Activated naive CD4-positive, alpha-beta T cell treated with anti-CD3 and anti-CD28 coated beads for 36 hours (primary cell): ENCODE results near the gene AK8. TPM values are rescaled to one million over a fixed set of nuclear protein-coding genes. Genes with fewer than 3 reads are reported as not detected.
"Not testable (repeated sequence)": the region's sequence is repeated elsewhere in the genome, so short reads cannot be mapped to it uniquely, and the experiment has no call there.

ENCODE experiments used
- CTCF ChIA-PET: fragments of 350-600 bp; sonication (Branson Sonifier 250); formaldehyde crosslinking; loops from one replicate; lab custom pipeline; 2021; ENCODE audit warnings: antibody characterized with exemption; lab: Charles Lee
- DNase-seq: peaks from one replicate; pipeline ENCODE4 v3.0.0-alpha.2; 2020
- H3K27ac Mint-ChIP-seq: one replicate; pipeline ENCODE4 v1.8.0; 2021; ENCODE audit warnings: mild to moderate bottlenecking, mixed read lengths
- H3K27me3 Mint-ChIP-seq: one replicate; pipeline ENCODE4 v1.8.0; 2021; ENCODE audit warnings: low read depth, mixed read lengths
- H3K36me3 Mint-ChIP-seq: one replicate; pipeline ENCODE4 v1.8.0; 2021; ENCODE audit warnings: low read depth, mixed read lengths
- H3K4me1 Mint-ChIP-seq: one replicate; pipeline ENCODE4 v1.8.0; 2021; ENCODE audit warnings: low read depth, mixed read lengths
- H3K4me3 Mint-ChIP-seq: one replicate; pipeline ENCODE4 v1.8.0; 2021; ENCODE audit warnings: mild to moderate bottlenecking, moderate library complexity, mixed read lengths
- H3K9me3 Mint-ChIP-seq: one replicate; pipeline ENCODE4 v1.8.0; 2021; ENCODE audit warnings: mixed read lengths
- intact Hi-C: fragments of 100-400 bp; cut with micrococcal nuclease; formaldehyde crosslinking; loops from one replicate; pipeline ENCODE4 v1.15.1; 2023
- total RNA-seq, 2 experiments: library from RNA; stranded (reverse); gene quantifications; one replicate each; pipeline ENCODE4 v1.2.3, GENCODE V29; 2021

The AK8 gene
- total RNA-seq, 2 experiments from 2014 or later, result not detected

DNA sequence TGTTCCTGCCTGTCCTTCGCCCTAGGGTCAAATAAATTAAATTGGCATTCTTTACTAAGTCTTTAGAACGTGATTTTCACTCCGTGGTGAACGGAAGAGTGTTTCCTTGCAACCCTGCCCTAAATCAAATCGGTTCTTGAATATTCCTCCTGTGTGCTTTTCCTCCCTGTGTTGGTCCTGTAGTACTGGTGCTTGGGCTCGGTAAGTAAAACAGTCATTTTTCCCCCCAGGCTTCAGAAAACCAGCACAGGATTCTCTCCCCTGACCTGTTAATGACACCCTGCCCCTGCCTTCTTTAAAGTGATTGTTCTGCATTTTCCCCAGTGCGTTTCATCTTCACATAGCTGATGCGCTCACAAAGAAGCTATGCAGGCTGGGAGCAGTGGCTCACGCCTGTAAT is 96.0 kb downstream of the AK8 start:
- Mint-ChIP-seq H3K4me3 (no peak overlapping the region), H3K27ac (no peak overlapping the region), H3K4me1 (peaks cover 11% of the 10 kb centered on the region), H3K36me3 (no peaks in the 10 kb centered on the region), H3K27me3 (peaks cover 30% of the 10 kb centered on the region), H3K9me3 (no peaks in the 10 kb centered on the region)
- no peak for DNase-seq
- intact Hi-C loops, result no loop called here
- CTCF ChIA-PET, result no interaction called here

DNA sequence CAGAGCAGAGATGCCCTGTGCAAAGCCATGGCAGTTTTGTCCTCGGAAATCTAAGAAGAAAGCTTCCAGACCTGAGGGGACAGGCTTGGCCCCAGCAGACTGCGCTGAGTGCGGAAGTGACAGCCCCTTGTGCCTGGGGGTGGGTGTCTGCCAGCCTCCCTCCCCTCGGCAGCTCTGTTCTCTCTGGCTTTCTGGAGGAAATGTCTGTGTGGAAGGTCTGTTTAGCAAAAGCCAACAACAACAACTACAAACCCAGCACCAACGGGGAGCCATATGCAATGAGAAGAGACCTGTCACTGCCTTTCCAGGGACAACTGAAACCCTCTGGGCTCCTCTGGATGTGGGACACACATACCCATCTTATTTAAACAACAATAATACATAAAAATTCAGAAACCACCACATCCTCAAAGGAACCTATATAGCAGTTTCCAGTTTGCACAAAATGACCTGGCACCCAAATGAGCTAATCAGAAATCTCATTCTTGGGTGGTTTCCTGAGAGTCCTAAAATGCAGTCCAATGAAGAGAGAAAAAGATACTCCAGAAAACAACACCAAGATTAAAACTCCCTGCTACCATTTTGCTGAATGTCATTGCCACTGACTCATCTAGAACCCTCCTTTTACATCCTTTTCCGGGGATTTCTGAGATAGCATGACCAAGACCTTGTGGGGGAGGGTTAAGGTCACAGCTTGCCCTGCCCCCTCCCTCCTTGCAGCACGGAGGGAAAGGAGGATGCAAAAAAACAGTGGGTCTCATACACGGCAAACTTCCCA is 97.7 kb downstream of the AK8 start:
- peak; percentile 24 for DNase-seq
- CTCF ChIA-PET, result no interaction called here
- Mint-ChIP-seq H3K4me1 (peaks cover 11% of the 10 kb centered on the region), H3K4me3 (no peak overlapping the region), H3K27ac (no peak overlapping the region), H3K27me3 (peaks cover 30% of the 10 kb centered on the region), H3K36me3 (no peaks in the 10 kb centered on the region), H3K9me3 (no peaks in the 10 kb centered on the region)
- intact Hi-C loops, result no loop called here

DNA sequence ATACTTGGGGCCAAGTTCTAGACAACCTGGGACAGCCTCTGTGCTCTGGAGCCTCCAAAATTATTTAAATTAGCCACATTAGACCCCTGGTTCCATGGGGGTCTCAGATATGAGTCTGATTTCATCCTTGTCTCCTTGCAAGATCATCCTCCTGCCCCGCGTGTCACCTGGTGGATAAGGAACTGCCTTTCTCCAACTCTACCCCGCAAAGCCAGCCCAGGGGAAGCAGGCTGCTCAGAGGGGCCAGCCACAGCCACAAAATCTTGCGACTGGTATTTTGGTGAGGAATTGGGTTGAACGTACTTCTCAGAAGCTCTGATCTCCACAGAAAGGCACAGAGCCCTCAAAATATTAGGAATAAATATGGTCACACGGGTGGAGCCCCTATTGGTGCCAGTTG is 101.2 kb downstream of the AK8 start:
- intact Hi-C loops, result no loop called here
- CTCF ChIA-PET, result no interaction called here
- H3K4me1 Mint-ChIP-seq, result peaks cover 22% of the 10 kb centered on the region
- no peak for DNase-seq
- H3K27ac Mint-ChIP-seq, result no peak overlapping the region
- H3K36me3 Mint-ChIP-seq, result no peaks in the 10 kb centered on the region
- no peak overlapping the region for H3K4me3 Mint-ChIP-seq
- H3K9me3 Mint-ChIP-seq, result peaks cover 2% of the 10 kb centered on the region
- peaks cover 22% of the 10 kb centered on the region for H3K27me3 Mint-ChIP-seq

DNA sequence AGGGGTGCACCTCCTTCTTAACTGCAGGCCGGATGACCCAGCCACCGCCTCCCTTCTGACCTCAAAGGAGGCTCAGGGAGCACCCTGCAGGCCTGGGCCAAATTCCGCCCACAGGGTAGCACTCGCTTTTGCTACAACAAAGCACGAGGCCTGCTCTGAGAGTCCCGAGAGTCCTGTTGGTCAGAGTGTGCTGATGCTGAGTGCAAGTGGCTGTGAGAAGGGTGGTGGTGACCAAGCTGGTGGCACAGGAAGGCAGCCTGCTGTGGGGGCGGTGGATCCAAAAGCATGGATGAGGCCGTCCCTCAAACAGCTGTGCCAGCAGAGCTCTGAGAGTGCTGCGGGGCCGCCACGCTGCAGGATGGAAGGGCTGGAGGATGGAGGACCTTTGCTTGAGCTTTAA is 101.8 kb downstream of the AK8 start:
- Mint-ChIP-seq H3K27ac (no peak overlapping the region), H3K27me3 (peaks cover 18% of the 10 kb centered on the region), H3K4me3 (no peak overlapping the region), H3K4me1 (peaks cover 22% of the 10 kb centered on the region), H3K36me3 (no peaks in the 10 kb centered on the region), H3K9me3 (peaks cover 8% of the 10 kb centered on the region)
- intact Hi-C loops, result no loop called here
- CTCF ChIA-PET, result no interaction called here
- DNase-seq, result no peak

DNA sequence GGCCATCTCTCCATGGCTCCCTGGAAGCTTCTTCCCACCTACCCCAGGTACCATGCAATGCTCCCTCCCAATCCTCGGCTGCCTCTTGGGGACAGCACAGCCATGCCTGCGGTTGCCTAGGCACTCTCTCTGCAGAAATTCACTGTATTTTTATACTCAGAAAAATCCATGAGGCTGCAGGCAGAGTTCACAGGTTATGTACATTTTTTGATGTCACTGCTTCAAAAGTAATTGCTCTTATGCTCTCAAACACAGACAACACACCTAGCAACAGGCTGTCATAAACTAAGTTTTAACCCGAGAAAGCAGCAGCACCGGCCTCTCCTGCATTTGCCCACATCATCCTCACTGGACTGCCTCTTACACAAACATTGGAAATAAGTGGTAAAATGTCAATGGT is 102.4 kb downstream of the AK8 start:
- DNase-seq, result no peak
- CTCF ChIA-PET, result no interaction called here
- Mint-ChIP-seq H3K9me3 (peaks cover 9% of the 10 kb centered on the region), H3K4me1 (peaks cover 21% of the 10 kb centered on the region), H3K4me3 (no peak overlapping the region), H3K27ac (no peak overlapping the region), H3K36me3 (no peaks in the 10 kb centered on the region), H3K27me3 (peaks cover 17% of the 10 kb centered on the region)
- intact Hi-C loops, result no loop called here

DNA sequence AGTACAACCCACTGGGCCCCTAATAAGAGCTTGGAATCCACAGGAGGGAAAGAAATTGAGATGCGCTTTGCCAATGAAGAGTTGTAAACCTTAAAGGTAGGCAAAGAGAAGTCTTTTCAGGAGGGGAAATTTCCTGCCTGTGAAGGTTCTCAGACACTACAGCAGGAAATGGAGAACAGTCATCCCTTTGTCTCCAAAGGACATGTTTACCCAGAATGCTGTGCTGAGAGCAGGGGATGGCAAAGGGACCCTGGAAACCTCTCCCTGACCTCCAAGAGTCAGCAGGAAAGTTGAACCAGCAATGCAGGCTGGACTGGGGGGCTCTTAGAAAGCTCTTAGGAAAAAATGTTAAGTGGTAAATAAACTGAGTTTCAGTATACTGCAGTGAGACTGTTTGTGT is 103.2 kb downstream of the AK8 start:
- Mint-ChIP-seq H3K27ac (no peak overlapping the region), H3K36me3 (no peaks in the 10 kb centered on the region)
- CTCF ChIA-PET, result no interaction called here

DNA sequence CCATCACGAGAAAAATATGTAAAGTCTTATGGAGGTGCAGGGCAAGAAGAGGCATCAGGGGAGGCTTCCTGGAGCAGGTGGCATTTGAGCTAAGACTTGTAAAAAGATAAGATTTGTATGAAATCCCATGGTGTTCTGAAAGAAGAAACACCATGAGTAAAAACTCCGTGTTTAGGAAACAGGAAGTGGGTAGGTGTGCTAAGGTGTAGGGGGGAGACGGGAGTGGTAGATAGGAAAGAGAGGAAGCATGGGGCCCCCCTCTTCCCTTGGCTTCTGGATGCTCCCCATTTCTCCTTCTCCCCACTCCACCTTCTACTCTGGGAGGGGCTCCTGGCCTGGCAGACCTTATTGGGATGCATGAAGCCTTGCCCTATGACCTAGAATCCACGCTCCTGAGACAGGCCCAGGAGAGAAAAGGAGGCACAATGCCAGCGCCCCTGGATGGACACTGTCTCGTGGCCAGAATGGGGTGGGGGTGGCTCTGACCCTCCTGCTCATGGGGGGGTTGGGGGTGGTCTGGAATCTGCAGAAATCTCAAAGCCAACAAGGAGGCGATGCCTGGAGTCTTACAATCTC is 104.2 kb downstream of the AK8 start:
- Mint-ChIP-seq H3K4me3 (no peak overlapping the region), H3K36me3 (no peaks in the 10 kb centered on the region), H3K4me1 (peaks cover 11% of the 10 kb centered on the region), H3K27ac (no peak overlapping the region), H3K9me3 (peaks cover 9% of the 10 kb centered on the region), H3K27me3 (peaks cover 4% of the 10 kb centered on the region)
- CTCF ChIA-PET, result no interaction called here
- DNase-seq, result no peak
- intact Hi-C loops, result no loop called here

More for the DNA sequence above, 103.2 kb downstream of the AK8 start:
- Mint-ChIP-seq H3K4me1 (peaks cover 13% of the 10 kb centered on the region), H3K27me3 (peaks cover 9% of the 10 kb centered on the region), H3K9me3 (peaks cover 9% of the 10 kb centered on the region), H3K4me3 (no peak overlapping the region)
- DNase-seq, result no peak
- intact Hi-C loops, result no loop called here

DNA sequence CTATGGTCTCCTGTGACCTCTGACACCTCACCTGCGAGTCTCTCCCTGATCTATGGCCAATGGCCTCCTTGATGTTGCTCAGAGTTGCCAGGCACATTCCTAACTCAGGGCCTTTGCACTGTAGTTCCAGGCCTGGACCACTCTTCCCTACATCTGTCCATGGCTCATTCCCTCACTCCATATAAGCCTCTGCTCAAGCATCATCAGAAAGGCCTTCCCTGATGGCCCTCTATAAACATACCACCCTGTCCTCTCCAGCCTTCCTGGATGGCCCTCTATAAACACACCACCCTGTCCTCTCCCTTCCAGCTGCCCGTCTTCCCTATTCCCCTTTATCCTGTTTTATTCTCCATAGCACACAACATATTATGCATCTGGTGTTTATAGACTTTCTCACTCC is 105.0 kb downstream of the AK8 start:
- Mint-ChIP-seq H3K27me3 (peaks cover 2% of the 10 kb centered on the region), H3K27ac (no peak overlapping the region), H3K4me1 (peaks cover 13% of the 10 kb centered on the region), H3K9me3 (peaks cover 9% of the 10 kb centered on the region), H3K4me3 (no peak overlapping the region), H3K36me3 (no peaks in the 10 kb centered on the region)
- DNase-seq, result no peak
- intact Hi-C loops, result no loop called here
- CTCF ChIA-PET, result no interaction called here

DNA sequence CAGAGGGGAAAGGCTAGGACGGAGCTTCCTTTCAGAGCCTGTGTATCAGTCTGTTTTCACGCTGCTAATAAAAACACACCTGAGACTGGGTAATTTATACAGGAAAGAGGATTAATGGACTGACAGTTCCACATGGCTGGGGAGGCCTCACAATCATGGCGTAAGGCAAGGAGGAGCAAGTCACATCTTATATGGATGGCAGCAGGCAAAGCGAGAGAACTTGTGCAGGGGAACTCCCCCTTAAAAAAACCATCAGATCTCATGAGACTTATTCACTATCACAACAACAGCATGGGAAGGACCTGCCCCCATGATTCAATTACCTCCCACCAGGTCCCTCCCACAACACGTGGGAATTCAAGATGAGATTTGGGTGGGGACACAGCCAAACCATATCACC is 106.3 kb downstream of the AK8 start:
- intact Hi-C loops, DNase-seq, H3K4me3 Mint-ChIP-seq, H3K27ac Mint-ChIP-seq, CTCF ChIA-PET, H3K36me3 Mint-ChIP-seq, H3K27me3 Mint-ChIP-seq, H3K9me3 Mint-ChIP-seq: not testable (repeated sequence)
- H3K4me1 Mint-ChIP-seq, result peaks cover 13% of the 10 kb centered on the region

DNA sequence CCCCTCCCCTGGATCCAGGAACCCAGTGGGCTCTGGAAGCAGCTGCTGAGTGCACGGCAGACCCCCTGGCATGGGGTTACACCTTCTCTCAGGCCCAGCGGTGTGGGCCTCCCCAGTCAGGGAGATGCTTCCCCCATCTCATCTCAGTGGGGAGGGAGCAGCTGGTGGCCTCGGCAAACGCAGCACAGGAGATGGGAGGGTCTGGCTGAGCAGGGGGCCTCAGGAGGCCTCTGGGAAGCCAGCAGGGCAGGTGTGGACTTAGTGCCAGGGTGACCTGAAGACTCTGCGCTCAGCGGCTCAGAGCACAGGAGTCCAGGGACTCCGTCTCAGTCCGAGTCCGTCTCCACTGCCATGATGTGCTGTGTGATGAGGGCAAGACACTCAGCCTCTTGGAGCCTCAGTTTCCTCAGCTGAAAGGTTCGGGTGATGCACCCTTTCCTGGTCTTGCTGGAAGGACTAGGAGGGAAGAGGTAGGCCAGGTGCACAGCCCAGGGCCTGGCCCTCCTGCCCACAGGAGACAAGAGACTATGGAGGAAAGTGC is 107.2 kb downstream of the AK8 start:
- H3K27ac Mint-ChIP-seq, result no peak overlapping the region
- CTCF ChIA-PET, result no interaction called here

DNA sequence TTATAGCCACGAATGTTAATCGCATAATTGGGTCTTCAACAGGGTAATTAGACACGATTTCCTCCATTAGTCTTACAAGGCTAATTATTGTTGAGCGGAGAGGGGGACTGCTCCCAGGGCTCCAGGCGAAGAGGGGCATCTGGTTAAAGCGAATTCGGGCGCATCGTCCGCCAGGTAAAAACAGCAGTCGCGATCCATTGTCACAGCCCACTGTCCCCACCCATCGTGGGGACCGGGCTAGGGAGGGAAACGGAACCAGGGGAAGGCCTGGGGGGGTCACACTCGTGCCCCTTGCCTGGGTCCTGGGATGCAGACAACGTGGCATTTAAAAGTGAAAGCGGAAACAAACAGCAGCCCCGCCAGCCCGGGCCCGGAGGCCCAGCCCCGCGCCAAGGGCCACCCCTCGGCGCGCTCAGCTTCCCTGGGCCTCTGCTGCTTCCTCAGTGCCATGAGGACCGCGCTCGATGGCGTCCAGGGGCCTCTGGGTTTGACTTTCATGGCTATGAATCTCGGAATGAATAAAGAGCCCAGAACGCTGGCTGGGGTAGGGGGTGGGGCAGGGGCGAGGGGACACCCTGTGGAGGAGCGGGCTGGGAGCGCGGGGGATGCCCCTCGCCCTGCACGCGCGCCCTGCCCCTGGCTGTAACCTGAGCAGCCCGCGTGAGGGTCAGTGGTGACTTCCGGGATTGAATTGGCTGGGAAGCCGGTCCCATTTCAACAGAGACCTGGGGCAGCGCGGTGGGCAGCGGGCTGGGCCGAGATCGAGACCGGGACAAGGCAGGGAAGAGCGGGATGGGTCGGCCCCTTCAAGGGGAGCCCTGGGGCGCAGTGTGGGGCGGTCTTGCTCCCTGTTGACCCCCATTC is 107.9 kb downstream of the AK8 start:
- Mint-ChIP-seq H3K27me3 (no peaks in the 10 kb centered on the region), H3K4me1 (peaks cover 13% of the 10 kb centered on the region), H3K4me3 (peak overlapping the region; percentile 88), H3K9me3 (peaks cover 9% of the 10 kb centered on the region), H3K36me3 (no peaks in the 10 kb centered on the region), H3K27ac (peak overlapping the region; percentile 89)
- peak; percentile 77 for DNase-seq
- intact Hi-C loops, result loop anchor here (2.0 to 10.0 kb wide), 4 partner anchors 31 to 365 kb away; partner anchors contain the start of genes GTF3C4, TSC1 and TTF1
- CTCF ChIA-PET, result interaction anchor here (0.9 to 2.3 kb wide), 4 partner anchors 12 to 238 kb away, joined by 3 to 6 read pairs (median 4); no protein-coding TSS in a partner anchor

More for the DNA sequence above, 107.2 kb downstream of the AK8 start:
- Mint-ChIP-seq H3K4me3 (peak overlapping the region; percentile 88), H3K36me3 (no peaks in the 10 kb centered on the region), H3K9me3 (peaks cover 9% of the 10 kb centered on the region), H3K27me3 (no peaks in the 10 kb centered on the region), H3K4me1 (peaks cover 13% of the 10 kb centered on the region)
- intact Hi-C loops, result no loop called here
- no peak for DNase-seq
